GM12878 (cell line): ENCODE results near the gene ZFP90.

Experiments used
- CEBPB ChIP-seq, 2 experiments: fragments of 150-350 bp in 1 of 2; IDR thresholded peaks; 2 replicates each; pipeline ENCODE4 v1.6.1; 2012 to 2014; ENCODE audit warnings: low read depth in 2 of 2, low read length in 2 of 2, borderline replicate concordance in 1 of 2, inconsistent platforms in 1 of 2
- EZH2 ChIP-seq: IDR thresholded peaks from 2 replicates; pipeline ENCODE4 v1.6.1; 2012; ENCODE audit warnings: low read depth, mild to moderate bottlenecking, control low read depth, inconsistent platforms, low read length, borderline replicate concordance; ENCODE audit not compliant: control insufficient read depth
- POLR2A ChIP-seq: IDR thresholded peaks from 2 replicates; pipeline ENCODE4 v1.6.1; 2011; ENCODE audit warnings: low read depth, mild to moderate bottlenecking, low read length
- SREBF2 ChIP-seq: IDR thresholded peaks from 2 replicates; pipeline ENCODE4 v1.6.1; 2012; ENCODE audit warnings: mild to moderate bottlenecking, low read length
- TF ChIP-seq, protein P1 (sequence below): IDR thresholded peaks from 2 replicates; pipeline ENCODE4 v1.6.1; 2012; ENCODE audit warnings: low read depth, low read length, improper control_type of control experiment
- TF ChIP-seq, protein P2 (sequence below), 3 experiments: IDR thresholded peaks in 2 of 3; conservative IDR thresholded peaks in 1 of 3; 2 replicates each; pipeline ENCODE4 v1.5.1; 2011; ENCODE audit warnings: low read depth in 3 of 3, low read length in 3 of 3, mild to moderate bottlenecking in 3 of 3, control low read depth in 2 of 3, moderate library complexity in 2 of 3, inconsistent platforms in 1 of 3, mixed read lengths in 1 of 3; ENCODE audit not compliant: control insufficient read depth in 2 of 3, insufficient read depth in 1 of 3; ENCODE audit errors: extremely low read depth in 1 of 3
- TF ChIP-seq, protein P3 (sequence below): IDR thresholded peaks from 2 replicates; pipeline ENCODE4 v1.6.1; 2012; ENCODE audit warnings: mild to moderate bottlenecking, low read depth, low read length

DNA sequence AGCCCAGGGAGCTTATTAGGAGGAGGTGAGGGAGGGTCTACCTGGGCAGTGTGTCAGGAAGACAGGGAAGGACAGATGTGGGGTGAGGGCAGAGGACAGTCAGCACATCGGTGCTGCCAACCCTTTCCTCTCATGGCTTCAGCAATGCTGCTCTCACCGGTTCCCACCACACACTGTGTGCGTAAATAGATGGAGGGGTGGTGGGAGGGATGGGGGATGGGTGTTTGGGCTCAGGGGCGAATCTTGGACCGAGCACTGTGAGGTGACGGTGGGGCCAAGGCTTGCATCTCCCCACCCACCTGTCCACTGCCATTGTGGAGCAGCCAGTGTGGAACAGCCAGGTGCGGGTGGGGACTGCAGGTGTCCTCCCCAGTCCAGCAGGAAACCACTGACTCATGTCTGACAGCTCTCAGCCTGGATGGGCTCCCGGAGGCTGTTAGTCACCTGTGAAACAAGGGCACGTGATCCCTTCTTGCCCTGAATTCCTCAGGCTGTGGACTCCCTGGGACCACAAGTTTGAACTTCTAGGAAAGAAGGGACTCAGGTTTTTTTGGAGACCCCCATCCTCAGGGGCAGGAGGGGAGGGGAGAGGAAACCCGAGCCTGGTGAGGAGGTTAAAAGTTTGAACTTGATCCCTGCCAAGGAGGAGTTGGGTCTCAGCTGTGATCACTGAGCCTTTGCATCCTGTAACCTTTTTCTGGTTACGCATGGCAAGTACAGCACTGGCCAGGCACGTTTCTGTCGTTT is 48.1 kb upstream of the ZFP90 start:
- TF ChIP-seq EZH2 (no peak), SREBF2 (no peak), CEBPB (IDR thresholded peaks at IDR 0.05; ENCODE audit: borderline replicate concordance in 1 of 2, low read depth in 2 of 2, low read length in 2 of 2) (no peak), POLR2A (no peak)
- TF ChIP-seq, protein P1, sequence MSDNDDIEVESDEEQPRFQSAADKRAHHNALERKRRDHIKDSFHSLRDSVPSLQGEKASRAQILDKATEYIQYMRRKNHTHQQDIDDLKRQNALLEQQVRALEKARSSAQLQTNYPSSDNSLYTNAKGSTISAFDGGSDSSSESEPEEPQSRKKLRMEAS = no peak
- TF ChIP-seq, protein P2, sequence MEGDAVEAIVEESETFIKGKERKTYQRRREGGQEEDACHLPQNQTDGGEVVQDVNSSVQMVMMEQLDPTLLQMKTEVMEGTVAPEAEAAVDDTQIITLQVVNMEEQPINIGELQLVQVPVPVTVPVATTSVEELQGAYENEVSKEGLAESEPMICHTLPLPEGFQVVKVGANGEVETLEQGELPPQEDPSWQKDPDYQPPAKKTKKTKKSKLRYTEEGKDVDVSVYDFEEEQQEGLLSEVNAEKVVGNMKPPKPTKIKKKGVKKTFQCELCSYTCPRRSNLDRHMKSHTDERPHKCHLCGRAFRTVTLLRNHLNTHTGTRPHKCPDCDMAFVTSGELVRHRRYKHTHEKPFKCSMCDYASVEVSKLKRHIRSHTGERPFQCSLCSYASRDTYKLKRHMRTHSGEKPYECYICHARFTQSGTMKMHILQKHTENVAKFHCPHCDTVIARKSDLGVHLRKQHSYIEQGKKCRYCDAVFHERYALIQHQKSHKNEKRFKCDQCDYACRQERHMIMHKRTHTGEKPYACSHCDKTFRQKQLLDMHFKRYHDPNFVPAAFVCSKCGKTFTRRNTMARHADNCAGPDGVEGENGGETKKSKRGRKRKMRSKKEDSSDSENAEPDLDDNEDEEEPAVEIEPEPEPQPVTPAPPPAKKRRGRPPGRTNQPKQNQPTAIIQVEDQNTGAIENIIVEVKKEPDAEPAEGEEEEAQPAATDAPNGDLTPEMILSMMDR (IDR thresholded peaks at IDR 0.05 in 2 of 3, conservative IDR thresholded peaks at IDR 0.05 in 1 of 3; ENCODE audit: control insufficient read depth in 2 of 3, extremely low read depth in 1 of 3, insufficient read depth in 1 of 3, low read depth in 3 of 3, low read length in 3 of 3) = no peak
- TF ChIP-seq, protein P3, sequence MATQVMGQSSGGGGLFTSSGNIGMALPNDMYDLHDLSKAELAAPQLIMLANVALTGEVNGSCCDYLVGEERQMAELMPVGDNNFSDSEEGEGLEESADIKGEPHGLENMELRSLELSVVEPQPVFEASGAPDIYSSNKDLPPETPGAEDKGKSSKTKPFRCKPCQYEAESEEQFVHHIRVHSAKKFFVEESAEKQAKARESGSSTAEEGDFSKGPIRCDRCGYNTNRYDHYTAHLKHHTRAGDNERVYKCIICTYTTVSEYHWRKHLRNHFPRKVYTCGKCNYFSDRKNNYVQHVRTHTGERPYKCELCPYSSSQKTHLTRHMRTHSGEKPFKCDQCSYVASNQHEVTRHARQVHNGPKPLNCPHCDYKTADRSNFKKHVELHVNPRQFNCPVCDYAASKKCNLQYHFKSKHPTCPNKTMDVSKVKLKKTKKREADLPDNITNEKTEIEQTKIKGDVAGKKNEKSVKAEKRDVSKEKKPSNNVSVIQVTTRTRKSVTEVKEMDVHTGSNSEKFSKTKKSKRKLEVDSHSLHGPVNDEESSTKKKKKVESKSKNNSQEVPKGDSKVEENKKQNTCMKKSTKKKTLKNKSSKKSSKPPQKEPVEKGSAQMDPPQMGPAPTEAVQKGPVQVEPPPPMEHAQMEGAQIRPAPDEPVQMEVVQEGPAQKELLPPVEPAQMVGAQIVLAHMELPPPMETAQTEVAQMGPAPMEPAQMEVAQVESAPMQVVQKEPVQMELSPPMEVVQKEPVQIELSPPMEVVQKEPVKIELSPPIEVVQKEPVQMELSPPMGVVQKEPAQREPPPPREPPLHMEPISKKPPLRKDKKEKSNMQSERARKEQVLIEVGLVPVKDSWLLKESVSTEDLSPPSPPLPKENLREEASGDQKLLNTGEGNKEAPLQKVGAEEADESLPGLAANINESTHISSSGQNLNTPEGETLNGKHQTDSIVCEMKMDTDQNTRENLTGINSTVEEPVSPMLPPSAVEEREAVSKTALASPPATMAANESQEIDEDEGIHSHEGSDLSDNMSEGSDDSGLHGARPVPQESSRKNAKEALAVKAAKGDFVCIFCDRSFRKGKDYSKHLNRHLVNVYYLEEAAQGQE = no peak
